ENCODE data around the gene RTN4R. TPM values are rescaled to one million over a fixed set of nuclear protein-coding genes. Genes with fewer than 3 reads are reported as not detected.
"Not testable (repeated sequence)": the region's sequence is repeated elsewhere in the genome, so short reads cannot be mapped to it uniquely, and the experiment has no call there.

RTN4R gene
- total RNA-seq = 1 to 10 TPM; 4.0 to 6.5 TPM
- long read RNA-seq, transcript RTN4R-201 (2 exons, 2,157 nt) = major isoform, 8 of 10 reads
- long read RNA-seq, partial matches to known transcripts = 0 of 10 reads
- long read RNA-seq, other reads (novel, unspliced or antisense) = 2 of 10 reads

DNA sequence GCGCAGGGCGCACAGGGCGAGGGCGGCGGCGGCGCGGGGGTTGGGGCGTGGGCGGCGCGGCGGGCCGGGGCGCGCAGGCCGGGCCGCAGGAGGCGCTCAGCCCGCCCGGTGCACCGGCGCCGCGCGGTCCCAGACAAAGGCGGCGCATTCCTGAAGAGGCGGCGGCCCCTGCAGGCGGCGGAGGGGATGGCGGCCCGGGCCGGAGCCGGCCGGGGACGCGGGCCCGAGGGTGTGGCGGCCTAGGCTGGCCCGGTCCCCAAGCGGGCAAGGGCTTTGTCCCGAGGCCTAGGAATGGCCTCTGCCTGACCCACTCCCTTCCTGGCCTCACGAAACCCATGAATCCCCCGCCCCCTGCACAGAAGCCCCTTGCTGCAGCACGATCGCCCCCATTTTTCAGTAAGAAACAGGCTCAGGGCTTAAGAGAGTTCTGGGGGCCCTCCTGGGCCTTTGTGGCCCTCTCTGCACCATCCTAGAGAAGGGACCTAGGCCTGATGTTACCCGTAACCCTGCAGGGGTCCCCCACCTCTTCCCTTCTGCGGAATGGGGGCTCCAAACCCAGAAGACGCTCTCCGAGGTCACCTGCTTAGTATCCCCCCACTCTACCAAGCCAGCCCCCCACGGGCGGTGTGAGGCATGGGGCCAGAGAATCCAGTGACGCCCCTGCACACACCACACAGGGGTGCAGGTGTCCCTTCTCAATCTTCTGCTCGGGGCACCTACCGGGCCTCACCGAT, at the start of gene RTN4R:
TSS of gene RTN4R (minus strand) at position 40 of the 734 bp plus-strand sequence. CDS start 226 bp downstream, outside the sequence.
- peak in 1 of 2 donors; percentile 78 for DNase-seq
- intact Hi-C loops (cut with DNase I, micrococcal nuclease) = loop anchor here in 1 of 2 donors (5.0 kb wide), 1 partner anchor 111 kb away; no protein-coding TSS in a partner anchor
- peak; percentile 89 for ATAC-seq

- intact Hi-C loops (cut with DNase I, micrococcal nuclease); ATAC-seq: not testable (repeated sequence)
- peak; percentile 13 to 49 for DNase-seq
Observed at GRCh38 chr22:20317402-20318042, 49.4 kb upstream of the RTN4R start.

DNA sequence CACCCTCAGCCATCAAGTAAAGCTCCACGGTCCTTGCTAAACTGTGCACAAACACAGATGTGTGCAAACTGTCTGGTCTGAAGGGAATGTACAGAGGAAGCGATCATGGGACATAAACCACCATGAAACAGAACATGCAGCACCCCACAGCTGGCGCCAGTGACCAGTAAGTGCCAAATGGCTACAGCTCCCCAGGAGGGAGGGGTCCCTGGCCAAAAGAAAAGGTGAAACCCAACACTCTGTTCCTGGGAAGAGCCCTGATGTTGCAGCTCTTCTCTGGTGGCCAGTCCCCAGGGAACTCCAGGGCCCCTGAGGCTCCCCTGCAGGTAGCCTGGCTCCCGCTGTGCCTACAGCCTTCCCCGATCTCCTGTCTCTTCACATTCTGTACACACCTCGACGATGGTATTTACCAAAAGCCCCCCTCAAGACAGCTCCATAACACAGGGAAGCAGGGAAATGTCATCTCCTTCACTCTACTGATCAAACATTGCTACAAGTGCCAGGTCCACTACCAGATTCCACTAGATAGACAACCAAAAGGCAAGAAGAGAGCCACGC, 48.8 kb upstream of the RTN4R start:
- DNase-seq (no peak), ATAC-seq (no peak)
- intact Hi-C loops (cut with DNase I, micrococcal nuclease) = no loop called here

- intact Hi-C loops (cut with DNase I, micrococcal nuclease) = no loop called here
- DNase-seq (peak in 1 of 2 donors; percentile 18), ATAC-seq (no peak)
Observed at GRCh38 chr22:20316217-20316843, 48.2 kb upstream of the RTN4R start.

GRCh38 chr22:20315337-20316216, 47.5 kb upstream of the RTN4R start:
- intact Hi-C loops (cut with DNase I, micrococcal nuclease) = no loop called here
- peak in 1 of 2 donors; percentile 15 for DNase-seq

DNA sequence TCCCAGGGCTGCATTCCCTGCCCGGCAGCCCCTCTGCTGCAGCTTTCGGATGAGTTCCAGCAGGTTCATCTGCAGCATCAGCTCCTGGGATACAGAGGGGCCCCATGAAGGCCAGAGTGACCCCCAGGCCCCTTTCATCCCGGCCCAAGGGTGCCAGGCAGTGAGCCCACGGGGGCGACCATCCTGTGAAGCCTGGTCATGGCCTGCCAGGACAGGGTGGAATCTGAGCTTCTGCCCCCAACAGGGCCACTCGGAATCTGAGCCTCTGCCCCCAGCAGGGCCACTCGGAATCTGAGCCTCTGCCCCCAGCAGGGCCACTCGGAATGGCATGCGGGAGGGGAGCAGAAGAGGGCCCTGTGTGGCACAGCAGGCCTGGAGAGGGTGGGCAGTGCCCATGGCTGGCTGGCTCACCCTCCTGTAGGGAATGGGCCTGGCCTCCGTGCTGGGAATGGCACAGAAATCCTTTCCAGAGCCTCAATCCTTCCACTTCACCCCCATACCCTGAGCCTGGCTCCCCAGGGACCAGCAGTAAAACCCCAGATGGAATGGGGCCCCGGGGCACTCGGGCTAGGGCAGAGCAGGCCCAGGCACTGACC, 46.7 kb upstream of the RTN4R start:
- ATAC-seq; intact Hi-C loops (cut with DNase I, micrococcal nuclease): not testable (repeated sequence)
- DNase-seq = peak in 1 of 2 donors; percentile 14

More at GRCh38 chr22:20315337-20316216, 47.5 kb upstream of the RTN4R start:
- no peak for ATAC-seq

- intact Hi-C loops (cut with DNase I, micrococcal nuclease); ATAC-seq; DNase-seq: not testable (repeated sequence)
Observed at GRCh38 chr22:20314206-20314605, 46.1 kb upstream of the RTN4R start.

DNA sequence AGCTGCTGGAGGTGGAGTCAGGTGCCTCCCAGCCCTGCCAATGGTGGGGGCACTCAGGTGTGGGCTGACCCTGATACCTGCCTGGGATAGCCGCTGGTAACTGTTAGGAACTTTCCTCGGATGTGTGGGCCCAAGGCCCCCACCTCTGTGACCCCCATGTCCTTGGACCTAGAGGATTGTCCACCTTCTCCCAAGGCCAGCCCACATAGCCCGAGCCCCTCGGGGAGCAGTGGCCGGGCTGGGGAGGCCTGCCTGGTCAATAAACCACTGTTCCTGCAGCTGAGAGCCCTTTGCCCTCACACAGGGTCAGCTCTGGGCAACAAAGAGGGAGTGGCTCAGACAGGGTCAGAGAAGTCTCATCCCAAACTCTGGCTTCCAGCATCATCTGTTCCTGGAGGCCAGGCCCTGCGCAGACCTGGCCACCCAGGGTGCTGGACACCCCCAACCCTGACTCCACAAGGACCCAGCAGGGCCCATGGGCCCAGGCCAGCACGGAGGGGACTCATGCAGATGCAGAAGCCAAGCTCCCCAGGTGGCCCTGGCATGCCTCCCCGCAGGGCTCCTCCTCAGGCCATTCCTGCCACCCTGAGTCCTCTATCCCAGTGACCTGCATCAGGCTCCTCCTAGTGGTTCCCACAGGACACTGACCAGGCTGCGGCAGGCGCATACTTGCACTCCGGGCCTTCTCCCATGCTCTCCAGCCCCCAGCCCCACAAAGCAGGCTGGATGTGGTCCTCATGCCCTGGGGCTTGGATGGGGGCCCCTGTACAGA, 45.4 kb upstream of the RTN4R start:
- ATAC-seq (peak; percentile 56), DNase-seq (peak in 1 of 2 donors; percentile 8)
- intact Hi-C loops (cut with DNase I, micrococcal nuclease) = not testable (repeated sequence)

- ATAC-seq (no peak), DNase-seq (peak in 1 of 2 donors; percentile 18)
Observed at GRCh38 chr22:20312396-20313191, 44.5 kb upstream of the RTN4R start.

GRCh38 chr22:20311249-20312062, 43.3 kb upstream of the RTN4R start:
- intact Hi-C loops (cut with DNase I, micrococcal nuclease); ATAC-seq: not testable (repeated sequence)

More at GRCh38 chr22:20312396-20313191, 44.5 kb upstream of the RTN4R start:
- intact Hi-C loops (cut with DNase I, micrococcal nuclease) = no loop called here

DNA sequence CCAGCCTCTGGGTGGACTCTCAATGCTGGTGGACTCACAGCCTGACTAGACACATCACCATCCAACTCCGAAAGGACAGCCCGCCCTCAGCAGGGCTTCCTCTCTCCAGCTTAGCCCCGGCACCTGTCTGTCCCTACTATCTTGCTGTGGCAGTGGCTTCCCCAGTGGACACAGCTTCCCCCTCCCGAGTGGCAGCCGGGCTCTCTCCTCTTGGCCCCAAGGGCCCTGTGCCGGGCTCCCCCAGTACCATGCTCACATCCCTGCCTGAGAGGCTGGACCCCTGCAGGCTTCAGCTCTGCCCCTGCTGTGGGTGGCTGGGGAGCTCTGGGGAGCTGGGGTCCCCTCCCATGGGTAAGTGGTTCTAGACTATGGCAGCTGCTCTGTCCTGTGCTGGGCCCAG, 42.7 kb upstream of the RTN4R start:
- intact Hi-C loops (cut with DNase I, micrococcal nuclease); ATAC-seq: not testable (repeated sequence)
- peak in 1 of 2 donors; percentile 5 for DNase-seq

More at GRCh38 chr22:20311249-20312062, 43.3 kb upstream of the RTN4R start:
- peak in 1 of 2 donors; percentile 12 for DNase-seq

GRCh38 chr22:20310180-20310579, 42.1 kb upstream of the RTN4R start:
- intact Hi-C loops (cut with DNase I, micrococcal nuclease); ATAC-seq: not testable (repeated sequence)
- peak in 1 of 2 donors; percentile 0 for DNase-seq

GRCh38 chr22:20308806-20309650, 40.9 kb upstream of the RTN4R start:
- intact Hi-C loops (cut with DNase I, micrococcal nuclease); ATAC-seq: not testable (repeated sequence)
- peak in 1 of 2 donors; percentile 15 for DNase-seq
